ENCODE results near the gene RPTOR. TPM values are rescaled to one million over a fixed set of nuclear protein-coding genes. Genes with fewer than 3 reads are reported as not detected.
A peak's percentile ranks its signal among the peaks of the same experiment; 100 is the strongest.

RPTOR gene
- total RNA-seq, 3 donors from 2014 or later (not counting 1 experiment from before 2014, with no cell fraction given) = 49.2 to 63.6 (median 55.4) TPM

DNA sequence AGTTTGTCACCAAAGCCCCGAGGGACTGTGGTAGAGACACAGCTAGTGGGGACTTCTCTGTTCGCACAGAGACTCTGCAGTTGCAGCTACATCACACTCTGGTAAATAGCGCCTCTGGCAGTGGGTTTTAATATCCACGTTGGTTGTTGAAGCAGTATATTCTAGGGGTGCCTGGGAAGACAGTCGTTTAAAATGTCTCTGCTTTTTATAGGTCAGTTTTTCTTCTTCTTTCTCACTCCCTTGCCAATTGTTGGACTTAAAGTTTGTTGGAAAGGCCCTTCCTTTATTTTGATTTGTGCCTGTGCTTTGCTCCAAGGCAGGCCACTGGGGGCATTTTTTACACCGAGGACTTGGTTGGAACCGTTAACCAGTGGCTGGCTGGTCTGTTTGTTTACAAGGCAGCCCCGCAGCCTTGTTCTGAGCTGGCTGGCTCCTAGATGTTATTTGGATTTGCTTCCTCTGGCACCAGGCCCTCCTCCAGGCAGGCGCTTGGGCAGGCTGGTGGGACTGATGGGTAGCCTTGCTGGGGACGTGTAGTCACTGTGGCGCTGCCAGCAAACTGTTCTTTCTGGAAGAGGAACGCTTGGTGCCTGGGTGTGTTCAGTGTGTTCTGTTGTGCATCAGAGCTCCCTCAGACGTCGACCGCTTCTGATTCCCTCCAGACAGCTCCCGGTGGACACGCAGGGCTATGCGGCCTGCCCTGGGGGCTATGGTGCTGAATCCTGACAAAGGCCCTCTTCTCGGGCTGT lies 228.8 kb downstream of the RPTOR start:
- H3K4me1 ChIP-seq (ENCODE audit: control insufficient read depth, insufficient read depth, low read length) = peaks cover 10% of the 10 kb centered on the region
- H3K4me1 Mint-ChIP-seq = peaks cover 13 to 24% of the 10 kb centered on the region in 2 donors
- intact Hi-C loops (cut with micrococcal nuclease) = no loop called here
- H3K27ac Mint-ChIP-seq = no peak overlapping the region
- H3K36me3 Mint-ChIP-seq = peaks cover 10% of the 10 kb centered on the region
- no peaks in the 10 kb centered on the region for H3K27me3 Mint-ChIP-seq (ENCODE audit: low read depth in 2 of 2)
- no peak overlapping the region for H3K4me3 Mint-ChIP-seq
- no peaks in the 10 kb centered on the region for H3K27me3 ChIP-seq (ENCODE audit: control insufficient read depth, insufficient read depth, low read length)
- TF ChIP-seq, protein P1, sequence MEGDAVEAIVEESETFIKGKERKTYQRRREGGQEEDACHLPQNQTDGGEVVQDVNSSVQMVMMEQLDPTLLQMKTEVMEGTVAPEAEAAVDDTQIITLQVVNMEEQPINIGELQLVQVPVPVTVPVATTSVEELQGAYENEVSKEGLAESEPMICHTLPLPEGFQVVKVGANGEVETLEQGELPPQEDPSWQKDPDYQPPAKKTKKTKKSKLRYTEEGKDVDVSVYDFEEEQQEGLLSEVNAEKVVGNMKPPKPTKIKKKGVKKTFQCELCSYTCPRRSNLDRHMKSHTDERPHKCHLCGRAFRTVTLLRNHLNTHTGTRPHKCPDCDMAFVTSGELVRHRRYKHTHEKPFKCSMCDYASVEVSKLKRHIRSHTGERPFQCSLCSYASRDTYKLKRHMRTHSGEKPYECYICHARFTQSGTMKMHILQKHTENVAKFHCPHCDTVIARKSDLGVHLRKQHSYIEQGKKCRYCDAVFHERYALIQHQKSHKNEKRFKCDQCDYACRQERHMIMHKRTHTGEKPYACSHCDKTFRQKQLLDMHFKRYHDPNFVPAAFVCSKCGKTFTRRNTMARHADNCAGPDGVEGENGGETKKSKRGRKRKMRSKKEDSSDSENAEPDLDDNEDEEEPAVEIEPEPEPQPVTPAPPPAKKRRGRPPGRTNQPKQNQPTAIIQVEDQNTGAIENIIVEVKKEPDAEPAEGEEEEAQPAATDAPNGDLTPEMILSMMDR (IDR thresholded peaks at IDR 0.05) = no peak
- H3K9me3 ChIP-seq (ENCODE audit: control insufficient read depth, insufficient read depth, low read length) = no peaks in the 10 kb centered on the region
- WGBS (ENCODE audit: insufficient coverage) = 72% methylated on average over 19 of the region's 19 CpGs
- DNase-seq (peak in 1 of 2 donors; percentile 55), ATAC-seq (peak in 2 of 3 donors; percentile 42 to 61)
- no peaks in the 10 kb centered on the region for H3K36me3 ChIP-seq (ENCODE audit: control insufficient read depth, insufficient read depth, low read length)
- H3K9me3 Mint-ChIP-seq = no peaks in the 10 kb centered on the region
- no peak overlapping the region for H3K27ac ChIP-seq (ENCODE audit: low read length)
- H3K4me3 ChIP-seq (ENCODE audit: low read length) = no peak overlapping the region

DNA sequence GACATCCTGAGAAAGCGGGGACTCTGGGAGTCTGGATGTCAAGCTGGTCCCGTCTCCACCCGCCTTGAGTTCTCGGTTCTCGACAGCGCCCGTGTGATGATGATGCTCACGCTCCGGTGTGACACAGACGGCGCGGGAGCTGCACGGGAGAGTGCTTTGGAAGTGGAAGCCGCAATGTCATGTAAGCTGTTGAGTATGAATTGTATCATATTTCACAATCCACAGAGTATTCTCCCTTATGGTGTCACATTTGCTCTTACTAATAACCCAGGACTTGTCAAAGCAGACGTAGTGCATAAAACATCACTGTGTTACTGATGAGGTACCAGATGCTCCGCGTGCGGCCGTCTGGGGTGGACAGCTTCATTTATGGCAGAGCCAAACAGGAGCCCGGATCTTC lies 229.5 kb downstream of the RPTOR start:
- Mint-ChIP-seq H3K36me3 (peaks cover 10% of the 10 kb centered on the region), H3K9me3 (no peaks in the 10 kb centered on the region), H3K27me3 (ENCODE audit: low read depth in 2 of 2) (no peaks in the 10 kb centered on the region), H3K4me1 (peaks cover 13 to 24% of the 10 kb centered on the region in 2 donors), H3K27ac (peak overlapping the region in 1 of 2 donors; percentile 54), H3K4me3 (no peak overlapping the region)
- DNase-seq (no peak), ATAC-seq (no peak)
- Histone ChIP-seq H3K4me3 (ENCODE audit: low read length) (no peak overlapping the region), H3K4me1 (ENCODE audit: control insufficient read depth, insufficient read depth, low read length) (peaks cover 10% of the 10 kb centered on the region), H3K27ac (ENCODE audit: low read length) (no peak overlapping the region), H3K9me3 (ENCODE audit: control insufficient read depth, insufficient read depth, low read length) (no peaks in the 10 kb centered on the region), H3K27me3 (ENCODE audit: control insufficient read depth, insufficient read depth, low read length) (no peaks in the 10 kb centered on the region), H3K36me3 (ENCODE audit: control insufficient read depth, insufficient read depth, low read length) (no peaks in the 10 kb centered on the region)
- 96% methylated on average over 15 of the region's 20 CpGs for WGBS (ENCODE audit: insufficient coverage)
- TF ChIP-seq, protein P1 (IDR thresholded peaks at IDR 0.05) = no peak
- intact Hi-C loops (cut with micrococcal nuclease) = no loop called here

GRCh38 chr17:80774643-80775281 lies 230.1 kb downstream of the RPTOR start:
- intact Hi-C loops (cut with micrococcal nuclease) = no loop called here
- Histone ChIP-seq H3K27ac (ENCODE audit: low read length) (no peak overlapping the region), H3K4me1 (ENCODE audit: control insufficient read depth, insufficient read depth, low read length) (peaks cover 15% of the 10 kb centered on the region), H3K9me3 (ENCODE audit: control insufficient read depth, insufficient read depth, low read length) (no peaks in the 10 kb centered on the region), H3K36me3 (ENCODE audit: control insufficient read depth, insufficient read depth, low read length) (no peaks in the 10 kb centered on the region), H3K4me3 (ENCODE audit: low read length) (no peak overlapping the region), H3K27me3 (ENCODE audit: control insufficient read depth, insufficient read depth, low read length) (no peaks in the 10 kb centered on the region)
- H3K27me3 Mint-ChIP-seq (ENCODE audit: low read depth in 2 of 2) = no peaks in the 10 kb centered on the region
- H3K27ac Mint-ChIP-seq = peak overlapping the region; percentile 52 to 54
- ATAC-seq = no peak
- TF ChIP-seq, protein P1 (IDR thresholded peaks at IDR 0.05) = no peak
- peak overlapping the region; percentile 37 for H3K4me3 Mint-ChIP-seq
- H3K4me1 Mint-ChIP-seq = peaks cover 13 to 24% of the 10 kb centered on the region in 2 donors
- H3K36me3 Mint-ChIP-seq = peaks cover 10% of the 10 kb centered on the region
- DNase-seq = peak in 1 of 2 donors; percentile 55
- no peaks in the 10 kb centered on the region for H3K9me3 Mint-ChIP-seq
- 38% methylated on average over 21 of the region's 21 CpGs for WGBS (ENCODE audit: insufficient coverage)
